T-helper 2 cell treated with Interferon-gamma antibody and Interleukin-4, amounts not matched to agents 100 ng/mL and 5 ng/mL, for 36 hours (primary cell): ENCODE data around the gene SAA1. TPM values are rescaled to one million over a fixed set of nuclear protein-coding genes. Genes with fewer than 3 reads are reported as not detected.
"Not testable (repeated sequence)": the region's sequence is repeated elsewhere in the genome, so short reads cannot be mapped to it uniquely, and the experiment has no call there.

Source experiments
- intact Hi-C: fragments of 100-400 bp; cut with micrococcal nuclease; formaldehyde crosslinking; loops from one replicate; pipeline ENCODE4 v1.15.1; 2023
- total RNA-seq: library from RNA; stranded (reverse); gene quantifications from 2 replicates; pipeline ENCODE4 v1.2.3, GENCODE V29; 2022

The SAA1 gene
- total RNA-seq, 1 donor from 2014 or later, result not detected

DNA sequence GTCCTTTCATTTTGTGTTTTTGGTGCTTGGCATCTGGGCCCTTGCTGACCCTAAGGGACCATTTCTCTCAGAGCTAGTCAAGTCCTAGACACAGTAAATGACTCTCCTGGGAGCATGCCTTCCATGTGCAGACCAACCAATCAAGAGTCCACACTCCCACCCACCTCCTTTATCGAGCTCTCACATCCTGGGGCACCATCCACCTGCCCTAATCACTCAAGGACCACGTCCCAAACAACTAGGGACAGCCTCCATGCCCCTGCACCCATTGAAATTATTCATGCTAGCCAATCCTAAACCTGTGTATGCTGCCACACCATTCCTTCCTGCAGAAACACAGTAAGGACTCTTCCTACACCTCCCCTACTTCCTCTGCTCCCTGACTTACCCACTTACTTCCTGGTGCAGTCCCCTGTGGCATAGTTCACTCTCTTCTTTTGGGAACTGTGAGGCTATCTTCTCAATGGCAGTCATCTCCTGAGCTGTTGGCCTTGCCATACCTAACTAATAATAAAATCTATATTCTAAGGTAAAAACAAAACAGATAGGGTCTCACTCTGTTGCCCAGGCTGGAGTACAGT is 11.2 kb upstream of the SAA1 start:
- intact Hi-C loops, result no loop called here

- intact Hi-C loops, result no loop called here
Measured at GRCh38 chr11:18259259-18259658, 6.8 kb upstream of the SAA1 start.

- intact Hi-C loops, result no loop called here
Measured at GRCh38 chr11:18261721-18262120, 4.3 kb upstream of the SAA1 start.

GRCh38 chr11:18262681-18263350 is 3.2 kb upstream of the SAA1 start:
- intact Hi-C loops, result not testable (repeated sequence)

- intact Hi-C loops, result no loop called here
Measured at GRCh38 chr11:18264035-18264434, 2.0 kb upstream of the SAA1 start.

- intact Hi-C loops, result no loop called here
Measured at GRCh38 chr11:18264677-18265555, 1.1 kb upstream of the SAA1 start.

GRCh38 chr11:18267335-18268133 is 1.5 kb downstream of the SAA1 start:
- intact Hi-C loops, result not testable (repeated sequence)

DNA sequence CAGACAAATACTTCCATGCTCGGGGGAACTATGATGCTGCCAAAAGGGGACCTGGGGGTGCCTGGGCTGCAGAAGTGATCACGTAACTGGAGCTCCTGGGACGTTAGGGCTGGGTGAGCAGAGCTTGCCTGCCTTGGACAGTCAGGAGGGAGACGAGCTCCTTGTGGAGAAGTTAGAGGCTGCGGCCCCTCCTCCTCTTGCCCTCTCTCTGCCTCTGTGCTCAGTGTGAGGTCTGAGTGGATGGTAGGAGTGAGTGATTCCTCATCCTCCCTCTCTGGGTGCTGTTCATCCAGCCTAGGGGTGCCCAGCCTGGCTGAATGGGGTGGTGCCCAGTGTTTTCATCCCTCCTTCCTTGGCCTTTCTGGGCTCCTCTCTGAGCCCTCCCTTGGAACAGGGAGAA is 3.2 kb downstream of the SAA1 start:
- intact Hi-C loops, result not testable (repeated sequence)

GRCh38 chr11:18270102-18270501 is 4.0 kb downstream of the SAA1 start:
- intact Hi-C loops, result no loop called here

- intact Hi-C loops, result no loop called here
Measured at GRCh38 chr11:18271206-18271605, 5.1 kb downstream of the SAA1 start.

- intact Hi-C loops, result no loop called here
Measured at GRCh38 chr11:18277565-18278271, 11.7 kb downstream of the SAA1 start.

DNA sequence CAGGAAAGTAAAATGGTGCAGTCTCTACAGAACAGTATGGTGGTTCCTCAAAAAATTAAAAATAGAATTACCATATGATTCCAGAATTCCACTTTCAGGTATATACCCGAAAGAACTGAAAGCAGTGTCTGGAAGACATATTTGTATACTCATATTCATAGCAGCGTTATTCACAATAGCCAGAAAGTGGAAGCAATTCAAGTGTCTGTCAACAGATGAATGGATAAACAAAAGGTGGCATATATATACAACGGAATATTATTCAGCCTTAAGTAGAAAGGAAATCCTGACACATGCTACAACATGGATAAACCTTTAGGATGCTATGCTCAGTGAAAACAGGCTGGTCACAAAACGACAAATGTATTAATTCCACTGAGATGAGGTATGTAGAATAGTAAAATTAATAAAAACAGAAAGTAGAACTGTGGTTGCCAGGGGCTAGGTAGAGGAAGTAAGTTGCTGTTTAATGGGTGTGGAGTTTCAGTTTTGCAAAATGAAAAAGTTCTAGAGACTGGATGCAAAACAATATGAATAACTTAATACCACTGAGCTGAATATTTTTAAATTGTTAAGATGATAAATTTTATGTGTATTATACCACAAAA is 14.5 kb downstream of the SAA1 start:
- intact Hi-C loops, result loop anchor here (2.0 to 5.0 kb wide), 2 partner anchors 34 to 42 kb away; partner anchors contain the start of genes GTF2H1 and HPS5

- intact Hi-C loops, result loop anchor here (5.0 kb wide), 1 partner anchor 40 kb away; the partner anchor contains the start of genes GTF2H1 and HPS5
Measured at GRCh38 chr11:18282626-18283025, 16.6 kb downstream of the SAA1 start.

GRCh38 chr11:18285841-18286240 is 19.8 kb downstream of the SAA1 start:
- intact Hi-C loops, result no loop called here

DNA sequence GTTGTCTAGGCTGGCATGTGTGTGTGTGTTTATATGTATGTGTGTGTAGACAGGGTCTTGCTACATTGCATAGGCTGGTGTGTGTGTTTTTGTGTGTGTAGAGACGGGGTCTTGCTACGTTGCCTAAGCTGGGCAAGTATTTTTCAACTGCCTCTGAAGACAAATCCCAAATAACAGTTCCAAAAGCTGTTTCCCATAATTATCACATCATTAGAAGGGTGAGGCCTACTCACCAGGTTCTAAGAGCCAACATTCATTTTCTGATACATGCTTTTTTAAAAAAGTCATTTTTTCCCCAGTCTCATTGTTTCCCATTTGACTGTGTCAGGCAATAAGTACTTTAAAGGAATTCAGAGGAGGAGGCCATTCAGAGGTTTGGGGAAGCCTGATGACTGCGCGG is 22.8 kb downstream of the SAA1 start:
- intact Hi-C loops, result no loop called here

DNA sequence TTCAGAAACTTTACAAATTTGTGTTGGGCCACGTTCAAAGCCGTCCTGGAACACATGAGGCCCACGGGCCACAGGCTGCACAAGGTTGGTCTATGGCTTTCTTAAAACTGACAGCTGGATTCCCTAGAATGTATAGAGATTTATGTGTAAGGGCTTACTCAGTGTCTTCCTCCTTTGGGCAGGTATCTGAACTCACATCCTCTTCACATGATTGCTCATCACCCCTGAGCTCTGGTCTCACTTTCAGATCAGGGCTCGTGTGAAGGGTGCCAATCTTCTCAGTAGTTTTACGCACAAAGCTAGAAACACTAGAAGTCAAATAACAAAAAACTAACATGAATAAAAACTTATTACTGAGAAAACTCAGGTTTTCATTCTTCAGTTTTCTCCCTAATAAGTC is 28.8 kb downstream of the SAA1 start:
- intact Hi-C loops, result no loop called here

DNA sequence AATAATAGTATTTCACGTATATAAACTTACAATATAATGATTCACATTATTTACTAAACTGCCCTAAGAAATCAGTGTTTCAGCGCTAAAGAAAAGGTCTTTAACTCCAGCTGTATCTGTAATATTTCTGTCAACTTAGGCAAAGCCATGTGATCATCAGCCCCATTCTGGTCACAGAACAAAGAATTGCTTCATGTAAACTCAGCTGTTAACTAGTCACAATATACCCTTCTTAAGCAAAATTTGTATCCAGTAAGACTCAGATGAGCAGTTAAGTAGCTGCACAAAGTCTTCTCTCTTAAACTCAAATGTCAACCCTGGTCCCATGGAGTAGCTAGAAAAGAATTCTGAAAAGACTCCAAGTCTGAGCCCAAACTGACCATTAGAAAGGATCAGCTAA is 29.3 kb downstream of the SAA1 start:
- intact Hi-C loops, result no loop called here

- intact Hi-C loops, result no loop called here
Measured at GRCh38 chr11:18299721-18300120, 33.7 kb downstream of the SAA1 start.

DNA sequence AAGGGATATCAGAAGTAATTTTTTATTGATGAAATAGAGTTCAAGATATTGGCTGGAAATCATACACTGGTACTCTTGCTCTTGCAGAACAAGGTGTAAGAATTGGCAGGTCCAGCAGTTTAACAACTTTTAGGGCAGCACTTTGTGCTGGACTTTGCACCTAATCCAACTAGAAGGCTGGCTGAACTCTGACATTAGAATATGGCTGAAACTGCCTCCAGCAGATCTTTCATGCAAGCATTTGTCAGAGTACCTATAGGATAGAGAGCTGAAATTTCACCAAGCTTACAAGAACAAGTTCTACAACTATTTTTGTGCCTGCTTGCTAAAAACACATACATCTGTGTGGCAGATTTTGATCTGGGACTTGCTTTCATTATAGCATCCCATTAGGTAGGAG is 38.7 kb downstream of the SAA1 start:
- intact Hi-C loops, result no loop called here

DNA sequence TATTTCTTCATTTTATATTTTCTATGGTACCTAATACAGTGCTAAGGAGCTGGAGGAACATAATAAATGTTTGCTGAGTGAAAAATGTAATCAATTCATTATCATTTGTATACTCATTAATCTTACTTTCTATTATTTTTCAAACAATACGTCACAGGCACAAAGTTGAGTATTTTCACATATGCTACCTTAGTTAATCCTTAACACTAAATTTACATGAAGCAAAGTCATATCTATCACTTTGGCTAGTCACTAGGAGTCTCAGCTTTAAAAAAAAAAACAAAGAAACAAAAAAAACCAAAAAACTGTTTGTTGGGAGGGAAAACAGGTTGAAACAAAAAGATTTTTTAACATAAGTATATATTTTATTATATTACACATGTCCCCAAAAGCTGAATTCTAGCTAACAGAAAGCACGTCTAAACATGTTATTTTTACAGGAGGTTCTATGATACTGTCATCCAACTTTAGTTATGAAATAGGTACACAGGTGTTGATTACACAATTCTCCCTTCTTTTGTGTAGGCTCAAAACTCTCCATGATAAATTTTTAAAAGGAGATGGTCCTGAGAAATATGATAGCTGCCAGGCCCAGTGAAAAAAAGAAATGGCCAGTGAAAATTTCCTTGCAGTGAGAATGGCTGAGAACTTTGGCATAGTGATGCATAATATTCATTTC is 41.5 kb downstream of the SAA1 start:
- intact Hi-C loops, result no loop called here
